Testis (tissue), 2 donors: ENCODE data around the gene INCENP.
"Not testable (repeated sequence)": the region's sequence is repeated elsewhere in the genome, so short reads cannot be mapped to it uniquely, and the experiment has no call there.

Experiments
- CTCF ChIP-seq, 3 experiments: fragments of 450-650 bp in 2 of 3; fragments of 200-600 bp in 1 of 3; sonication (generic) in 1 of 3; IDR thresholded peaks; one replicate each; pipeline ENCODE4 v1.5.1; 2016 to 2019; ENCODE audit warnings: antibody characterized with exemption in 3 of 3, mild to moderate bottlenecking in 2 of 3, moderate library complexity in 1 of 3
- POLR2A ChIP-seq: fragments of 450-650 bp; IDR thresholded peaks from one replicate; pipeline ENCODE4 v1.6.1; 2017; ENCODE audit warnings: antibody characterized with exemption, mild to moderate bottlenecking, moderate library complexity

- not testable (repeated sequence) for TF ChIP-seq CTCF (IDR thresholded peaks at IDR 0.05); POLR2A
These were observed 39.0 kb upstream of the INCENP start for GRCh38 chr11:62084801-62085200.
